Measurements from ENCODE around the gene SH3BP4. TPM values are rescaled to one million over a fixed set of nuclear protein-coding genes. Genes with fewer than 3 reads are reported as not detected.

SH3BP4 gene
- total RNA-seq, 1 experiment from 2014 or later = 93.8 TPM

GRCh38 chr2:235083822-235084221 is 132.0 kb downstream of the SH3BP4 start:
- Mint-ChIP-seq H3K36me3 (ENCODE audit: insufficient read depth in 1 of 3, low read depth in 3 of 3) (no peaks in the 10 kb centered on the region), H3K27me3 (ENCODE audit: low read depth) (no peaks in the 10 kb centered on the region; the same call in 1 of the 2 replicates), H3K9me3 (no peaks in the 10 kb centered on the region; a peak in 1 of 5 replicates), H3K27ac (no peak overlapping the region), H3K4me1 (peaks cover 14 to 24% of the 10 kb centered on the region in 2 experiments), H3K4me3 (no peak overlapping the region)
- Histone ChIP-seq H3K23me2 (ENCODE audit: insufficient read length, low read depth, low read length, poor library complexity, severe bottlenecking) (no peaks in the 10 kb centered on the region), H3K4ac (ENCODE audit: low read depth, low read length) (no peak overlapping the region), H3K79me2 (ENCODE audit: insufficient read depth, low read length) (no peaks in the 10 kb centered on the region), H3K56ac (ENCODE audit: insufficient read length, low read depth, low read length) (no peak overlapping the region), H3K4me1 (ENCODE audit: insufficient read depth, low read length) (no peaks in the 10 kb centered on the region), H3K9ac (ENCODE audit: extremely low read depth, insufficient read length, low read length) (no peak overlapping the region), H3K27ac (ENCODE audit: insufficient read length, low read depth, low read length) (no peak overlapping the region), H3K18ac (ENCODE audit: insufficient read length, low read depth, low read length) (no peak overlapping the region), H4K20me1 (ENCODE audit: control insufficient read depth, insufficient read depth, insufficient read length) (no peaks in the 10 kb centered on the region), H3T11ph (ENCODE audit: low read length) (no peak overlapping the region), H2BK12ac (ENCODE audit: insufficient read length, low read depth, low read length) (no peak overlapping the region), H4K5ac (ENCODE audit: insufficient read length, low read depth, low read length) (no peak overlapping the region), H3K23ac (ENCODE audit: insufficient read length, low read depth, low read length) (no peak overlapping the region), H3K14ac (ENCODE audit: insufficient read depth, low read length) (no peak overlapping the region), H3K9me3 (ENCODE audit: control insufficient read depth, low read depth, low read length) (no peaks in the 10 kb centered on the region), H3K79me1 (ENCODE audit: insufficient read depth, low read depth, low read length, poor library complexity, severe bottlenecking) (no peaks in the 10 kb centered on the region), H3K4me2 (ENCODE audit: insufficient read depth, insufficient read length, low read length) (no peak overlapping the region), H2AFZ (ENCODE audit: low read length) (no peak overlapping the region), H2BK20ac (ENCODE audit: low read depth, low read length, poor library complexity, severe bottlenecking) (no peak overlapping the region), H3K27me3 (ENCODE audit: insufficient read depth, low read length) (0 out of 2 replicates have a peak, but pooled peaks cover 2% of the 10 kb centered on the region), H2BK15ac (ENCODE audit: low read depth, low read length) (no peak overlapping the region), H2BK5ac (ENCODE audit: insufficient read length, low read length) (no peak overlapping the region), H2AK5ac (ENCODE audit: insufficient read length, low read length) (no peak overlapping the region), H4K8ac (replicated peaks; ENCODE audit: insufficient read length, low read depth, low read length) (no peak overlapping the region), H4K91ac (ENCODE audit: insufficient read length, low read depth, low read length) (no peak overlapping the region), H2BK120ac (ENCODE audit: low read depth, low read length, poor library complexity, severe bottlenecking) (no peak overlapping the region)
- no peak for DNase-seq
- WGBS (ENCODE audit: extremely low coverage, insufficient read length, low lambda C conversion rate) = no CpG with 5 or more reads among the region's 3 CpGs
- no peak for TF ChIP-seq CTCF (conservative IDR thresholded peaks at IDR 0.05)
